PFSK-1 (cell line): Measurements from ENCODE around the gene VGF.

Experiments
- FOXP2 ChIP-seq: optimal IDR thresholded peaks from 2 replicates; pipeline ENCODE3; 2011; ENCODE audit warnings: borderline replicate concordance, control low read depth, inconsistent platforms; ENCODE audit not compliant: insufficient read depth; ENCODE audit errors: extremely low read length, extremely low read depth
- POLR2AphosphoS5 ChIP-seq: IDR thresholded peaks from 2 replicates; pipeline ENCODE4 v1.6.1; 2012; ENCODE audit warnings: low read depth, mild to moderate bottlenecking, control low read depth, low read length, moderate library complexity
- SIN3A ChIP-seq: IDR thresholded peaks from 2 replicates; pipeline ENCODE4 v1.6.1; 2012; ENCODE audit warnings: mild to moderate bottlenecking, low read length, moderate library complexity, borderline replicate concordance; ENCODE audit not compliant: insufficient read depth
- TAF1 ChIP-seq: IDR thresholded peaks from 2 replicates; pipeline ENCODE4 v1.6.1; 2012; ENCODE audit warnings: low read length, control low read depth, borderline replicate concordance; ENCODE audit not compliant: insufficient read depth
- TF ChIP-seq, protein P1 (sequence below), 2 experiments: IDR thresholded peaks; 2 replicates each; pipeline versions ENCODE4 v1.6.1 to v1.8.0; 2011 to 2012; ENCODE audit warnings: low read depth in 2 of 2, low read length in 2 of 2, control low read depth in 1 of 2, inconsistent platforms in 1 of 2, mild to moderate bottlenecking in 1 of 2, moderate library complexity in 1 of 2; ENCODE audit not compliant: insufficient read depth in 1 of 2

The VGF gene

DNA sequence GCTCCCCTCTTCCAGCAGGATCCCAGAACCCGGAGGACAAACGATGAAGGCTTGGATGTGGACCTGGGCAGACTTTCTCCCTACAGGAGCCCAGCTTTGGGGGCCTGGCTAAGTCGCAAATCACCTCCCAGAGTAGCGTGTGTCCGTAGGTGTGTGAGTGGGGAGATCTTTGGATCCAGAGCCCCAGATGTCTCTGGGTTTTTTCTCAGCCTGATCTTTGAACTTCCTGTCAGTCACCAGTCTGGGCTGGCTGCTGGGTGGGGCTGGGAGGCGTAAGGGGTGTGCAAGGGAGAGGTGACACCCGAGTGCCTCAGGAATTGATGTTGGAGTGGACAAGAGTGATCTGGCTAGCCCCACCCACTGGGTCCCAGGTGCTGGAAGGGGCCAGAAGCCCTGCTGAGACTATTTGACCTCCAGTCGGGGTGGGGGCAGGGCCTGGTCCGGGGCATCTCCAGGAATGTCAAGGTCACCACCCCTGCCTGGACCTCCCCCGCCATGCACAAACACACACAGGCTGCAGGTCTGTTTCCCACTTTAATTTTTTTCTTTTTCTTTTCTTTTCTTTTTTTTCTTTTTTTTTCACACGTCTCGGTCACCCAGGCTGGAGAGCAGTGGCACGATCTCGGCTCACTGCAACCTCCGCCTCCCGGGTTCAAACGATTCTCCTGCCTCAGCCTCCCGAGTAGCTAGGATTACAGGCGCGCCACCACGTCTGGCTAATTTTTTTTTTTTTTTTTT, 35.7 kb upstream of the VGF start, which contains the start of gene MOGAT3:
Gene MOGAT3 (minus strand): TSS at position 175 of the 738 bp plus-strand sequence. CDS start 182 bp downstream, outside the sequence.
- no peak for TF ChIP-seq FOXP2
- TF ChIP-seq, protein P1, sequence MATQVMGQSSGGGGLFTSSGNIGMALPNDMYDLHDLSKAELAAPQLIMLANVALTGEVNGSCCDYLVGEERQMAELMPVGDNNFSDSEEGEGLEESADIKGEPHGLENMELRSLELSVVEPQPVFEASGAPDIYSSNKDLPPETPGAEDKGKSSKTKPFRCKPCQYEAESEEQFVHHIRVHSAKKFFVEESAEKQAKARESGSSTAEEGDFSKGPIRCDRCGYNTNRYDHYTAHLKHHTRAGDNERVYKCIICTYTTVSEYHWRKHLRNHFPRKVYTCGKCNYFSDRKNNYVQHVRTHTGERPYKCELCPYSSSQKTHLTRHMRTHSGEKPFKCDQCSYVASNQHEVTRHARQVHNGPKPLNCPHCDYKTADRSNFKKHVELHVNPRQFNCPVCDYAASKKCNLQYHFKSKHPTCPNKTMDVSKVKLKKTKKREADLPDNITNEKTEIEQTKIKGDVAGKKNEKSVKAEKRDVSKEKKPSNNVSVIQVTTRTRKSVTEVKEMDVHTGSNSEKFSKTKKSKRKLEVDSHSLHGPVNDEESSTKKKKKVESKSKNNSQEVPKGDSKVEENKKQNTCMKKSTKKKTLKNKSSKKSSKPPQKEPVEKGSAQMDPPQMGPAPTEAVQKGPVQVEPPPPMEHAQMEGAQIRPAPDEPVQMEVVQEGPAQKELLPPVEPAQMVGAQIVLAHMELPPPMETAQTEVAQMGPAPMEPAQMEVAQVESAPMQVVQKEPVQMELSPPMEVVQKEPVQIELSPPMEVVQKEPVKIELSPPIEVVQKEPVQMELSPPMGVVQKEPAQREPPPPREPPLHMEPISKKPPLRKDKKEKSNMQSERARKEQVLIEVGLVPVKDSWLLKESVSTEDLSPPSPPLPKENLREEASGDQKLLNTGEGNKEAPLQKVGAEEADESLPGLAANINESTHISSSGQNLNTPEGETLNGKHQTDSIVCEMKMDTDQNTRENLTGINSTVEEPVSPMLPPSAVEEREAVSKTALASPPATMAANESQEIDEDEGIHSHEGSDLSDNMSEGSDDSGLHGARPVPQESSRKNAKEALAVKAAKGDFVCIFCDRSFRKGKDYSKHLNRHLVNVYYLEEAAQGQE (IDR thresholded peaks at IDR 0.05; ENCODE audit: insufficient read depth in 1 of 2, low read depth in 2 of 2, low read length in 2 of 2), result no peak
- TF ChIP-seq SIN3A, result no peak
- no peak for TF ChIP-seq TAF1
- no peak for TF ChIP-seq POLR2AphosphoS5

DNA sequence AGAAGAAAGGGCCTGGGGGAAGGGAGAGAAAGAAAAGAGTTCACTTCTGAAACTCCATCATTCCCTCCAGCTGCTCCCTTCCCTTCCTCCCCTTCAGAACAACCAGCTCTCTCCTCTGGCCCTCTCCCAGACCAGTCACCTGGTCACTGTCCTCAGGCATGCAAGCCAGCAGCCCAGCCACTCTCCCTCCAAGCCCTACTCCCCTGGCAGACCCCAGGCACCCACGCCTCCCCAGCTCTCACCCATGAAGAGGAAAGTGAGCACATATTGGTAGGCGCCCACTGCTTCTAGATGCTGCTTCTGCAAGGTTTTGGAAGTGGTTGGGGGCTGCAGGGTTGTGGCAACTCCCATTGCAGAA, 35.1 kb upstream of the VGF start:
- TF ChIP-seq, protein P1 (IDR thresholded peaks at IDR 0.05; ENCODE audit: insufficient read depth in 1 of 2, low read depth in 2 of 2, low read length in 2 of 2), result no peak
- TF ChIP-seq SIN3A, result no peak
- TF ChIP-seq TAF1, result no peak
- no peak for TF ChIP-seq POLR2AphosphoS5

DNA sequence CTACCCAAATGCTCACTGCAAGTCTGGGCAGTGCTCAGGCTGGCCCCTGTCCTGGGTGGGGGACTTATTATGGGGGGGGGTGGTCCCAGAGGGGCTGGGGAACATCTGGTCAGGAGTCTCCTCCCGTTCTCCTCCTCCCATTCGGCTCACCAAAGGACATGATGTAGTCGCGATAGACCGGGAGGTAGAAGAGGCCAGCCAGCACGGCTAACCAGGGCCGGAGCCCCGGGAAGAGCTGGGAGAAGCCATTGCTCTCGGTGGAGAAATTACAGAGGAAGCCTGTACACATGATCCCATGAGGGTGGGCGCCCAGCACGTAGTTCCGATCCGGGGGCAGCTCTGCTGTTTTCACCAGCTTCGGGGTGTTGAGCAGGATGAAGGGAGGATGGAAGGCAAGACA, 33.1 kb upstream of the VGF start:
- TF ChIP-seq, protein P1 (IDR thresholded peaks at IDR 0.05; ENCODE audit: insufficient read depth in 1 of 2, low read depth in 2 of 2, low read length in 2 of 2), result no peak
- TF ChIP-seq FOXP2 (no peak), POLR2AphosphoS5 (no peak), TAF1 (no peak), SIN3A (no peak)

DNA sequence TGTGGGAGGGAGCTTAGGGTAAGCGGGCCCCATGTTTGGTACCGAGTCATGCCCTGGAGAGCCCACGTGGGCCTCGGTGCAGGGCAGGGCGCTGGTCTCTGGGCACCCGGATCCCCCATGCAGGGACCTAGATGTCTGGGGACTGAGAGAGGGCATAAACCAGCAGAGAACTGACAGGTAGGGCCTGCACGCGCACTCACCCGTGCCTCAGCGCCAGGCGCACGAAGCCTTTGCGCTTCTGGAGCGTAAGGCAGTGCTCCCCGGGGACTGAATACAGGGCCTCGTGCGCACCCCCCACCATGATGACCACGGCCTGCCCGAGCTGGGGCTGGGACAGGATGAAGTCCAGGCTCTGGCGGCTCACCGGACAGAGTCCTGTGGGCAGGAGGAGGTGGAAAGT, 32.6 kb upstream of the VGF start:
- TF ChIP-seq TAF1 (no peak), SIN3A (no peak), POLR2AphosphoS5 (no peak), FOXP2 (no peak)
- TF ChIP-seq, protein P1 (IDR thresholded peaks at IDR 0.05; ENCODE audit: insufficient read depth in 1 of 2, low read depth in 2 of 2, low read length in 2 of 2), result no peak

DNA sequence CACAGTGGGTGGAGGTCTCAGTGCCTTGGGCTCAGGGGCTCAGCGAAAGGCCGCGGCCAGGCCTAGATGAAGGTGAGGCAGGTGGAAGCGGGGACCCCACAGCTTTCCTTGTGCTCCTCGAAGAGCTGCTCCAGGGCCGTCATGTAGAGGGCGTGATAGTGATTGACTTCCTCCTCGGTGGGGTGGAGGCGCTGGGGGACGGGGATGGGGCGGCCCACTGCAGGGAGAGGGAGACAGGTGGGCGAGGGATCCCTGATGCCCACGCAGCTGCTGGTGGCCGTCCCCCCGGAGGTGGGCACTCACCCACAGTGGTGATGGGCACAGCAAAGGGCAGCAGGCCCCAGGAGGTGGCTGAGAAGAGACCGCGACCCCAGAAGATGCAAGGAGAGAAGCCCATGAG, 30.5 kb upstream of the VGF start:
- TF ChIP-seq SIN3A (no peak), TAF1 (no peak), POLR2AphosphoS5 (no peak), FOXP2 (no peak)
- TF ChIP-seq, protein P1 (IDR thresholded peaks at IDR 0.05; ENCODE audit: insufficient read depth in 1 of 2, low read depth in 2 of 2, low read length in 2 of 2), result no peak
